Naive thymus-derived CD4-positive, alpha-beta T cell (primary cell): ENCODE measurements around the gene SLC2A4. TPM values are rescaled to one million over a fixed set of nuclear protein-coding genes. Genes with fewer than 3 reads are reported as not detected.

Experiments used
- ATAC-seq: fragments of 150-1000 bp; cut with Tn5 transposase; 2 replicates; pipeline ENCODE4 v1.10.0; 2021; ENCODE audit warnings: mild to moderate bottlenecking, moderate library complexity
- CTCF ChIA-PET: fragments of 350-600 bp; sonication (Branson Sonifier 250); formaldehyde crosslinking; loops from one replicate; lab custom pipeline; 2021; ENCODE audit warnings: antibody characterized with exemption; lab: Charles Lee
- POLR2A ChIA-PET: fragments of 350-600 bp; sonication (Branson Sonifier 250); formaldehyde crosslinking; loops from one replicate; lab custom pipeline; 2021; ENCODE audit warnings: antibody characterized with exemption, inconsistent platforms; lab: Charles Lee
- DNase-seq, 9 donors: peaks; one replicate each; pipeline versions ENCODE4 v3.0.0 to v3.0.0-alpha.2; 2020 to 2022; ENCODE audit warnings: mixed read lengths in 1 of 9
- H3K27ac ChIP-seq: one replicate; pipeline ENCODE4 v1.7.0; 2013; ENCODE audit warnings: mild to moderate bottlenecking, low read depth, low read length, moderate library complexity
- H3K27me3 ChIP-seq, 2 donors: one replicate each; pipeline ENCODE4 v1.7.0; 2013; ENCODE audit warnings: low read length in 2 of 2, mild to moderate bottlenecking in 2 of 2, moderate library complexity in 2 of 2; ENCODE audit not compliant: control insufficient read depth in 2 of 2, insufficient read depth in 2 of 2
- H3K36me3 ChIP-seq, 3 experiments: 1 replicate in 2 of 3; 2 replicates in 1 of 3; pipeline ENCODE4 v1.7.0; 2013; ENCODE audit warnings: low read length in 3 of 3, mild to moderate bottlenecking in 3 of 3, moderate library complexity in 1 of 3; ENCODE audit not compliant: insufficient read depth in 3 of 3, control insufficient read depth in 2 of 3
- H3K4me1 ChIP-seq, 2 donors: one replicate each; pipeline ENCODE4 v1.7.0; 2013; ENCODE audit warnings: low read length in 2 of 2, mild to moderate bottlenecking in 2 of 2, moderate library complexity in 1 of 2; ENCODE audit not compliant: control insufficient read depth in 2 of 2, insufficient read depth in 2 of 2
- H3K4me3 ChIP-seq: 2 replicates; pipeline ENCODE4 v1.7.0; 2013; ENCODE audit warnings: mild to moderate bottlenecking, low read length
- H3K9me3 ChIP-seq, 3 experiments: 1 replicate in 2 of 3; 2 replicates in 1 of 3; pipeline ENCODE4 v1.7.0; 2013; ENCODE audit warnings: low read length in 3 of 3; ENCODE audit not compliant: control insufficient read depth in 2 of 3
- H3K27ac Mint-ChIP-seq, 9 donors: one replicate each; pipeline ENCODE4 v1.8.0; 2020 to 2022; ENCODE audit warnings: mixed read lengths in 9 of 9, mild to moderate bottlenecking in 8 of 9, moderate library complexity in 5 of 9, inconsistent platforms in 2 of 9
- H3K27me3 Mint-ChIP-seq, 5 donors: one replicate each; pipeline ENCODE4 v1.8.0; 2021 to 2022; ENCODE audit warnings: mixed read lengths in 5 of 5, mild to moderate bottlenecking in 1 of 5
- H3K36me3 Mint-ChIP-seq, 5 donors: one replicate each; pipeline ENCODE4 v1.8.0; 2020 to 2022; ENCODE audit warnings: mixed read lengths in 5 of 5, mild to moderate bottlenecking in 3 of 5, inconsistent platforms in 1 of 5
- H3K4me1 Mint-ChIP-seq, 7 donors: one replicate each; pipeline ENCODE4 v1.8.0; 2020 to 2022; ENCODE audit warnings: mixed read lengths in 7 of 7, mild to moderate bottlenecking in 3 of 7, inconsistent platforms in 1 of 7
- H3K4me3 Mint-ChIP-seq, 10 donors: one replicate each; pipeline ENCODE4 v1.8.0; 2020 to 2022; ENCODE audit warnings: mild to moderate bottlenecking in 10 of 10, mixed read lengths in 10 of 10, moderate library complexity in 6 of 10, inconsistent platforms in 2 of 10
- H3K9me3 Mint-ChIP-seq, 11 donors: one replicate each; pipeline ENCODE4 v1.8.0; 2020 to 2022; ENCODE audit warnings: mixed read lengths in 11 of 11, mild to moderate bottlenecking in 4 of 11, inconsistent platforms in 1 of 11, moderate library complexity in 1 of 11
- intact Hi-C, 2 donors: fragments of 100-400 bp; cut with micrococcal nuclease; formaldehyde crosslinking; loops; one replicate each; pipeline ENCODE4 v1.15.1; 2023
- polyA plus RNA-seq, 2 donors: library from polyadenylated mRNA; unstranded; fragments of 300-500 nt; fragmentation: Illumina TruSeq; gene quantifications; one replicate each; pipeline ENCODE4 v1.2.3, GENCODE V29; 2021
- total RNA-seq, 6 experiments: library from RNA in 5 of 6; stranded (reverse) in 5 of 6; gene quantifications; 1 replicate in 5 of 6; 2 replicates in 1 of 6; pipeline ENCODE4 v1.2.3 and lab custom pipeline; 2021 to 2026

The SLC2A4 gene
- total RNA-seq = not detected
- polyA plus RNA-seq = not detected
- not detected for total RNA-seq (lab: John Stamatoyannopoulos, UW)

DNA sequence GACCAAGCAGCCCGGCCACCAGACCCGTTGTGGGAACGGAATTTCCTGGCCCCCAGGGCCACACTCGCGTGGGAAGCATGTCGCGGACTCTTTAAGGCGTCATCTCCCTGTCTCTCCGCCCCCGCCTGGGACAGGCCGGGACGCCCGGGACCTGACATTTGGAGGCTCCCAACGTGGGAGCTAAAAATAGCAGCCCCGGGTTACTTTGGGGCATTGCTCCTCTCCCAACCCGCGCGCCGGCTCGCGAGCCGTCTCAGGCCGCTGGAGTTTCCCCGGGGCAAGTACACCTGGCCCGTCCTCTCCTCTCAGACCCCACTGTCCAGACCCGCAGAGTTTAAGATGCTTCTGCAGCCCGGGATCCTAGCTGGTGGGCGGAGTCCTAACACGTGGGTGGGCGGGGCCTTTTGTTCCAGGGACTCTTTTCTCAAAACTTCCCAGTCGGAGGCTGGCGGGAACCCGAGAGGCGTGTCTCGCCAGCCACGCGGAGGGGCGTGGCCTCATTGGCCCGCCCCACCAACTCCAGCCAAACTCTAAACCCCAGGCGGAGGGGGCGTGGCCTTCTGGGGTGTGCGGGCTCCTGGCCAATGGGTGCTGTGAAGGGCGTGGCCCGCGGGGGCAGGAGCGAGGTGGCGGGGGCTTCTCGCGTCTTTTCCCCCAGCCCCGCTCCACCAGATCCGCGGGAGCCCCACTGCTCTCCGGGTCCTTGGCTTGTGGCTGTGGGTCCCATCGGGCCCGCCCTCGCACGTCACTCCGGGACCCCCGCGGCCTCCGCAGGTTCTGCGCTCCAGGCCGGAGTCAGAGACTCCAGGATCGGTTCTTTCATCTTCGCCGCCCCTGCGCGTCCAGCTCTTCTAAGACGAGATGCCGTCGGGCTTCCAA lies at the start of gene SLC2A4:
TSS of gene SLC2A4 (plus strand) at position 645 of the 879 bp plus-strand sequence. CDS start at position 862, 217 bp downstream.
- no peaks in the 10 kb centered on the region for H3K27me3 ChIP-seq
- ATAC-seq (peak; percentile 84), DNase-seq (peak; percentile 60 to 92 (median 67))
- Mint-ChIP-seq H3K4me1 (peaks cover 14 to 31% (median 21%) of the 10 kb centered on the region in 7 donors), H3K27ac (peak within 1 kb of the TSS in 6 of 9 donors; percentile 8 to 88 (median 54)), H3K27me3 (peaks cover 6 to 44% (median 17%) of the 10 kb centered on the region in 5 donors), H3K4me3 (peak within 1 kb of the TSS; percentile 77 to 87 (median 84)), H3K36me3 (no peaks in the 10 kb centered on the region), H3K9me3 (peaks cover 0 to 1% (median 0%) of the 10 kb centered on the region in 11 donors)
- intact Hi-C loops = loop anchor here (1.0 to 5.0 kb wide), 6 partner anchors 20 to 407 kb away; partner anchors contain the start of genes ACAP1 (in 1 of the 2), EIF5A (in 1 of the 2), KCTD11 (in 1 of the 2) and WRAP53 (in 1 of the 2)
- no peaks in the 10 kb centered on the region for H3K36me3 ChIP-seq
- ChIA-PET POLR2A (interaction anchor here (0.6 to 2.3 kb wide), 9 partner anchors 9 to 63 kb away, joined by 3 to 13 read pairs (median 4); partner anchors contain the start of gene ACAP1), CTCF (interaction anchor here (0.7 to 4.6 kb wide), 6 partner anchors 15 to 405 kb away, joined by 3 to 33 read pairs (median 6); partner anchors contain the start of genes ACAP1 and SLC16A13)
- no peaks in the 10 kb centered on the region for H3K9me3 ChIP-seq
- H3K4me1 ChIP-seq = peaks cover 11 to 23% of the 10 kb centered on the region in 2 donors
- peak within 1 kb of the TSS; percentile 66 for H3K4me3 ChIP-seq
- H3K27ac ChIP-seq = no peak within 1 kb of the TSS

DNA sequence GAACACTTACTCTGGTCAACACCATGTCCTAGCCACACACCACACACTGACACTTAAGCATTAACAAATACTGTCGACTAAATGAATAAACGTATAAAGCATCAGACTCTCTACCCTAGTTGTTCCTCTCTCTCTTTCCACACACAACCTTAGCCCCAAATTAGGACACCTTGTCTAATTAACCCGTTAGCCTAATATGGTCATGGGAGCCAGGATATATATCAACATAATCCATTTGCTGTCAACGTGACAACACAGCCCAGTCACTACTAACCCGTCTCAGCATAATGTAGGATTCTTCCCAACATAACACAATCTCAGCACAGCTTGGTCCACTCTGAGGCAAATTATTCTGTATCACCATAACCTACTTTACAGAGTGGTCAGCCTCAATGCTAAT lies 49.4 kb upstream of the SLC2A4 start:
- Mint-ChIP-seq H3K4me1 (peaks cover 38 to 57% (median 53%) of the 10 kb centered on the region in 7 donors), H3K9me3 (peaks cover 0 to 6% (median 0%) of the 10 kb centered on the region in 11 donors), H3K27ac (peak overlapping the region in 1 of 9 donors; percentile 50), H3K4me3 (peak overlapping the region; percentile 2 to 98 (median 53)), H3K36me3 (peaks cover 4 to 39% (median 8%) of the 10 kb centered on the region in 5 donors), H3K27me3 (peaks cover 0 to 2% (median 0%) of the 10 kb centered on the region in 5 donors)
- no peaks in the 10 kb centered on the region for H3K27me3 ChIP-seq
- DNase-seq (no peak), ATAC-seq (no peak)
- ChIA-PET CTCF (no interaction called here), POLR2A (interaction anchor here (0.5 to 14.4 kb wide), 3 partner anchors 13 to 426 kb away, joined by 3 to 265 read pairs (median 4); partner anchors contain the start of genes ACADVL and DLG4)
- H3K36me3 ChIP-seq = peaks cover 0 to 66% (median 8%) of the 10 kb centered on the region in 3 experiments
- peaks cover 15 to 16% of the 10 kb centered on the region in 2 donors for H3K4me1 ChIP-seq
- intact Hi-C loops = loop anchor here in 1 of 2 donors (5.0 to 10.0 kb wide), 2 partner anchors 923 to 1815 kb away; partner anchors contain the start of genes NUP88 and PER1
- no peaks in the 10 kb centered on the region for H3K9me3 ChIP-seq
- no peak overlapping the region for H3K27ac ChIP-seq
- H3K4me3 ChIP-seq = no peak overlapping the region

DNA sequence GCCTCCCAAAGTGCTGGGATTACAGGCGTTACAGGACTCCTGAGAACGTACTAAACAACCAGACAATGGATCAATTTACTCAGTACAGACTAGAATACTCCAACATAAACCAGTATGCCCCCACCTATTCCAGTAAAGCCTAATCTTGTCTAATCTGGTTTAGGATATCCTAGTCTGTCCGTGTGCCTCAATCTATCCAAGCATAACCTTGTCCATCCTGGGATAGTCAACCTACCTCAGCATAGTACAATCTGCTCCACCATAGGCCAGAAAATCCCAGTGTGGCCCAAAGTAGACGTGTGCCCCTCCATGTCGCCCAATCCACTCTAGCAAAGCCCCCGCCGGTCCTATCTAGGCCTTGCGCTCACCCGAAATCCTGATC lies 47.8 kb upstream of the SLC2A4 start:
- H3K27ac Mint-ChIP-seq = peak overlapping the region; percentile 72 to 96 (median 93)
- H3K4me1 ChIP-seq = peaks cover 15 to 20% of the 10 kb centered on the region in 2 donors
- H3K4me3 ChIP-seq = peak overlapping the region; percentile 71
- H3K9me3 Mint-ChIP-seq = peaks cover 0 to 6% (median 0%) of the 10 kb centered on the region in 11 donors
- H3K27me3 ChIP-seq = no peaks in the 10 kb centered on the region
- ChIA-PET CTCF (interaction anchor here (1.0 to 1.2 kb wide), 2 partner anchors 12 to 25 kb away, joined by 3 to 5 read pairs; no protein-coding TSS in a partner anchor), POLR2A (interaction anchor here (0.8 to 14.4 kb wide), 12 partner anchors 9 to 340 kb away, joined by 3 to 265 read pairs (median 4); partner anchors contain the start of genes ACADVL, ACAP1, CTDNEP1 and DLG4)
- intact Hi-C loops = loop anchor here (1.0 to 10.0 kb wide), 6 partner anchors 12 to 1816 kb away; partner anchors contain the start of genes ACADVL (in 1 of the 2), DLG4 (in 1 of the 2), NUP88 (in 1 of the 2) and PER1 (in 1 of the 2)
- H3K36me3 ChIP-seq = peaks cover 0 to 52% (median 7%) of the 10 kb centered on the region in 3 experiments
- ATAC-seq (no peak), DNase-seq (no peak)
- H3K9me3 ChIP-seq = no peaks in the 10 kb centered on the region
- peak overlapping the region; percentile 84 for H3K27ac ChIP-seq
- H3K4me3 Mint-ChIP-seq = peak overlapping the region; percentile 87 to 98 (median 96)
- H3K36me3 Mint-ChIP-seq = peaks cover 0 to 31% (median 10%) of the 10 kb centered on the region in 5 donors
- H3K27me3 Mint-ChIP-seq = peaks cover 0 to 2% (median 0%) of the 10 kb centered on the region in 5 donors
- H3K4me1 Mint-ChIP-seq = peaks cover 41 to 61% (median 52%) of the 10 kb centered on the region in 7 donors

DNA sequence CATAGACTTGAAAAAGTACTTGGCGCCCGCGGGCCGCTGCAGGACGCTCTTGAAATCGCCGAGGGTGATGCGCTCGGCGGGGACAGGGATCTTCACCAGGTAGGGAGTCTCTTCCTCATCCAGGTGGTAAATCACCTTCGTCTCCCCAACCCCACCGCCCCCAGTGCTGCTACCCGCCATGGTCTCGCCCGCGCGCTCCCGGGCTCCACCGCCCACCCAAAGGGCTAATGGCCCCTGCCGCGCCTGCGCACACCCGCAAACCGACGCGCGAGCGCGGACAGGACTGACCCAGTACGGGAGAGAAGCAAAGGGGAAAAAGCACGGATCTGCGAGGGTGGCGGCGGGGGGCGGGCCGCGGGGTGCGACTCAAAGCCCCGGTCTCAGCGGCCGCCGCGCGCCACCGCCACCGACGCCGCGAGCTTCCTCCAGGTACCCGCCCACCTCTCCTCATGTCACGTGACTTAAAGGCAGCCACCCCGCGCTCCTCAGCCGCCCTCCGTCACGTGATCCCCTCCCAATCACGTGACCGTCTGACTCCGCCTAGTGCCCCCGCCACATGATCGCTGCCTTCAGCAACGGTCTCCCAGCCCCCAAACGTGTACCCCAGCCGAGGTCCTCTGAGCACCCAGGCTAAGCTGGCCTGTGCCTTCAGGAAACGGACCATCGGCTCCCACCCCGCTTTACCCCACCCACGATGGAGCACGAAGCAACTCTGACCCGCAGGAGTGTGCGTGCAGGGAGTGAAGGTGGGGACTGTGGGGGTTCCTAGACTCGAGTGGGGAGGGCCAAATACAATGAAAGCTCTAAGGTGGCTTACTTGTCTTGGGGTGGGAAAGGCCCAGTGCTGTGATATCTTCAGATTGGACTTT lies 47.2 kb upstream of the SLC2A4 start, which contains the start of gene DVL2:
TSS of gene DVL2 (minus strand) at position 435 of the 869 bp plus-strand sequence. CDS start at position 180, 255 bp downstream.
- ATAC-seq = peak; percentile 76
- peaks cover 15 to 20% of the 10 kb centered on the region in 2 donors for H3K4me1 ChIP-seq
- peak; percentile 89 to 97 (median 93) for DNase-seq
- intact Hi-C loops = loop anchor here (1.0 to 10.0 kb wide), 6 partner anchors 13 to 1817 kb away; partner anchors contain the start of genes ACADVL (in 1 of the 2), DLG4 (in 1 of the 2), NUP88 (in 1 of the 2) and PER1 (in 1 of the 2)
- H3K4me3 ChIP-seq = peak within 1 kb of the TSS; percentile 71
- peaks cover 0 to 25% (median 9%) of the 10 kb centered on the region in 5 donors for H3K36me3 Mint-ChIP-seq
- H3K9me3 ChIP-seq = no peaks in the 10 kb centered on the region
- ChIA-PET POLR2A (interaction anchor here (0.8 to 14.4 kb wide), 13 partner anchors 8 to 339 kb away, joined by 3 to 265 read pairs (median 4); partner anchors contain the start of genes ACADVL, ACAP1, CTDNEP1 and DLG4), CTCF (interaction anchor here (0.9 to 1.4 kb wide), 4 partner anchors 11 to 62 kb away, joined by 3 to 6 read pairs (median 4); partner anchors contain the start of genes ACADVL and DLG4)
- H3K4me1 Mint-ChIP-seq = peaks cover 41 to 61% (median 52%) of the 10 kb centered on the region in 7 donors
- peak within 1 kb of the TSS; percentile 87 to 98 (median 96) for H3K4me3 Mint-ChIP-seq
- H3K27me3 Mint-ChIP-seq = peaks cover 0 to 2% (median 0%) of the 10 kb centered on the region in 5 donors
- H3K27ac ChIP-seq = peak within 1 kb of the TSS; percentile 84
- peaks cover 0 to 52% (median under 1%) of the 10 kb centered on the region in 3 experiments for H3K36me3 ChIP-seq
- H3K9me3 Mint-ChIP-seq = peaks cover 0 to 6% (median 0%) of the 10 kb centered on the region in 11 donors
- no peaks in the 10 kb centered on the region for H3K27me3 ChIP-seq
- H3K27ac Mint-ChIP-seq = peak within 1 kb of the TSS; percentile 72 to 96 (median 93)
